ENCODE data around the gene SDR39U1.
A peak's percentile ranks its signal among the peaks of the same experiment; 100 is the strongest.
"Not testable (repeated sequence)": the region's sequence is repeated elsewhere in the genome, so short reads cannot be mapped to it uniquely, and the experiment has no call there.

The SDR39U1 gene, protein sequence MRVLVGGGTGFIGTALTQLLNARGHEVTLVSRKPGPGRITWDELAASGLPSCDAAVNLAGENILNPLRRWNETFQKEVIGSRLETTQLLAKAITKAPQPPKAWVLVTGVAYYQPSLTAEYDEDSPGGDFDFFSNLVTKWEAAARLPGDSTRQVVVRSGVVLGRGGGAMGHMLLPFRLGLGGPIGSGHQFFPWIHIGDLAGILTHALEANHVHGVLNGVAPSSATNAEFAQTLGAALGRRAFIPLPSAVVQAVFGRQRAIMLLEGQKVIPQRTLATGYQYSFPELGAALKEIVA

DNA sequence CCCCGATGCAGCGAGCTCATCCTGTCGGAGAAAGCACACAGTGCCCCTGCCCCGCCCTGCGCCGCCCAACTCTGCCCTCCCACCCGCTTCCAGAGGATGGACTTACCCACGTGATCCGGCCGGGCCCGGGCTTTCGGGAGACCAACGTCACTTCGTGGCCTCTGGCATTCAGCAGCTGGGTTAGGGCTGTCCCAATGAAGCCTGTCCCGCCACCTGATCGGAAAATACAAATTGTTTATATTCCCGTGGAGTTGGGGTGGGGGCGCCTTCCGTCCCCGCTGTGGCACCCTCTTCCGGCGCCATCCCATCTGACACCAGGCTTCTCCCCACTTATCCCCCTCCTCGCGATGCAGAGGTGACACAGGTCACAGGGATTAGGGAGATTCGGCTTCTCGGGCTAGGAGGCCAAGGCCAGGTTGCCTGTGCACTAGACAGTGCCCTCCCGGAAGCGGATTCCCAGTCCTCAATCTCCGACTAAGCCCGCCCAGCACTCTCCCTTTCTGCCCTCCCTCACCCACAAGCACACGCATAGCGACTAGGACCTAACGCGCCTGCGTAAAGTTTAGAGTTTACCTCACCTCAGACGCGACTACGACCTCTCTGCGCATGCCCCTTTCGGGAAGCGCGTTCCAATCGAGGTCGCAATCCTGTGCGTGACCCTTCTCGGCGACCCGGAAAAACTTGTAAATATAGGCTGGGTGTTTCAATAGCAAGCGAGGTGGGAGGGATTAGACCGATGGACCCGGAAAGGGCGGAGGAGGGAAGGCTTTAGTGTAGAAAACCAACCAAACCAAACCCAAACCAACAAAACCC, at the start of gene SDR39U1:
TSS of gene SDR39U1 (minus strand) at position 537 of the 813 bp plus-strand sequence. CDS start at position 530, 7 bp downstream.
- Mint-ChIP-seq H3K27me3 (no peaks in the 10 kb centered on the region), H3K4me3 (peak within 1 kb of the TSS; percentile 98), H3K36me3 (peaks cover 6% of the 10 kb centered on the region), H3K4me1 (ENCODE audit: low read depth) (peaks cover 50% of the 10 kb centered on the region), H3K27ac (peak within 1 kb of the TSS; percentile 99), H3K9me3 (ENCODE audit: low read depth) (no peaks in the 10 kb centered on the region)

DNA sequence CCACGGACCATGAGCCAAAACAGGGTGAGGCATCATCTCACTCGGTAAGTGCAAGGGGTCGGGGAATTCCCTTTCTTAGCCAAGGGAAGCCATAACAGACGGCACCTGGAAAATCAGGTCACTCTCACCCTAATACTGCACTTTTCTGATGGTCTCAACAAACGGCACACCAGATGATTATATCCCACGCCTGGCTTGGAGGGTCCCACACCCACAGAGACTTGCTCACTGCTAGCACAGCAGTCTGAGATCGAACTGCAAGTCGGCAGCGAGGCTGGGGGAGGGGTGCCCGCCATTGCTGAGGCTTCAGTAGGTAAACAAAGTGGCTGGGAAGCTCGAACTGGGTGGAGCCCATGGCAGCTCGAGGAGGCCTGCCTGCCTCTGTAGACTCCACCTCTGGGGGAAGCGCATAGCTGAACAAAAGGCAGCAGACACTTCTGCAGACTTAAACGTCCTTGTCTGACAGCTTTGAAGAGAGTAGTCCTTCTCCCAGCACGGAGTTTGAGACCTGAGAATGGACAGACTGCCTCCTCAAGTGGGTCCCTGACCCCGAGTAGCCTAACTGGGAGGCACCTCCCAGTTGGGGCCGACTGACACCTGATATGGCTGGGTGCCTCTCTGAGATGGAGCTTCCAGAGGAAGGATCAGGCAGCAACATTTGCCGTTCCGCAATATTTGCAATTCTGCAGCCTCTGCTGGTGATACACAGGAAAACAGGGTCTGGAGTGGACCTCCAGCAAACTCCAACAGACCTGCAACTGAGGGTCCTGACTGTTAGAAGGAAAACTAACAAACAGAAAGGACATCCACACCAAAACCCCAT, 49.2 kb upstream of the SDR39U1 start:
- not testable (repeated sequence) for H3K27ac Mint-ChIP-seq; H3K27me3 Mint-ChIP-seq; H3K4me3 Mint-ChIP-seq; H3K36me3 Mint-ChIP-seq; H3K4me1 Mint-ChIP-seq (ENCODE audit: low read depth); H3K9me3 Mint-ChIP-seq (ENCODE audit: low read depth)

DNA sequence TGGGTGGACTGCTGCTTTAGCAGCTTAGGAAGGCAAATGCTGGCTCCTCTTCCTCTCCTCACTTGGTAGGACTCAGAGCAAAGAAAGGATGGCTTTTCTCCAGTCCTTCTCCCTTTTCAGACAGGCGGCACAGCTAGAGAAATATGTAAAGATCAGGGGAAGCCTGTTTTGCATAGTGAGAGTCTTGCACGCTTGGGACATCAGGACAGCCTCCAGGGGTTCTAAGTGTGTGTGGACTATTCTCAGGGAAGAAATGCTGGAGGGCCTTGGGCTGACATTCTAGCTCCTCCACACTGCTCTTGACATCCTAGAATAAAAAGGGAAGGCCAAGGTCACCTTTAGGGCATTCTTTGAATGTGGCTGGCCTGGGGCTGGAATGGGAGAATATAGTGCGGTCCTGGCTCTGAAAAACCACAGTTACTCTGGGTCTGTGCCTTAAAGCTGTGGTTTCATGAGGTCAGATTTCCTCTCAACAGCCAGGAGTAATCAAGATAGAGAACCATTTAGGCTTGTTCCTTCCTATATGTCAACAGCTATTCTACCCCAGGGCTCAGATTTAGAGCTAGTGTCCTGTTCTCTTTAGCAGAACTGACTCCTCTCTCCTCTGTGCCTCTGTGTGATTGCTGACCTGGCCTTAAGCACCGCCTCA, 41.2 kb upstream of the SDR39U1 start:
- no peaks in the 10 kb centered on the region for H3K27me3 Mint-ChIP-seq

DNA sequence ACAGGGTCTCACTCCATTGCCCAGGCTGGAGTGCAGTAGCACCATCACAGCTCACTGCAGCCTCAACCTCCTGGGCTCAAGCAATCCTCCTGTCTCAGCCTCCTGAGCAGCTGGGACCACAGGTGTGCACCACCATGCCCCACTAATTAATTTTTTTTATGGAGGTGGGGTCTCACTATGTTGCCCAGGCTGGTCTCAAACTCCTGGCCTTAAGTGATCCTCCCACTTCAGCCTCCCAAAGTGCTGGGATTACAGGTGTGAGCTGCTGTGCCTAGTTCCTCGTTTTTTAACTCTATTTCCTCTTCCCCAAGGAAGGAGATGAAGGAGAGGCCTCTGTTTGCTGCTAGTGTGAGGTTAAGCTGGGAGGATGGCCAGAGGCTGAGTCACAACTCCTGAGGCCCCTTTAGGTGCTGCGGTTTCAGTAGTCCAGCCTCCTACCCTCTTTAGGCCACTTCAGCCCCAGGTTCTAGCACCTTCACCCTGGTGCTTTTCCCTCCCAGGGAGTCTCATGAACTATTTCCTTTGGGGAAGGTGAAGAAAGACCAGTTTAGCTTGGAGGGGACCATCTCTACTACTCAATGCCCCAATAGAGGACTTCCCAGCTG, 40.2 kb upstream of the SDR39U1 start:
- H3K27me3 Mint-ChIP-seq; H3K36me3 Mint-ChIP-seq; H3K9me3 Mint-ChIP-seq (ENCODE audit: low read depth); H3K4me3 Mint-ChIP-seq; H3K27ac Mint-ChIP-seq: not testable (repeated sequence)
- H3K4me1 Mint-ChIP-seq (ENCODE audit: low read depth), result peaks cover 24% of the 10 kb centered on the region

More for the DNA sequence above, 41.2 kb upstream of the SDR39U1 start:
- H3K4me1 Mint-ChIP-seq (ENCODE audit: low read depth), result peaks cover 24% of the 10 kb centered on the region
- no peaks in the 10 kb centered on the region for H3K36me3 Mint-ChIP-seq
- H3K27ac Mint-ChIP-seq, result peak overlapping the region; percentile 16
- H3K4me3 Mint-ChIP-seq, result peak overlapping the region; percentile 38
- H3K9me3 Mint-ChIP-seq (ENCODE audit: low read depth), result no peaks in the 10 kb centered on the region

DNA sequence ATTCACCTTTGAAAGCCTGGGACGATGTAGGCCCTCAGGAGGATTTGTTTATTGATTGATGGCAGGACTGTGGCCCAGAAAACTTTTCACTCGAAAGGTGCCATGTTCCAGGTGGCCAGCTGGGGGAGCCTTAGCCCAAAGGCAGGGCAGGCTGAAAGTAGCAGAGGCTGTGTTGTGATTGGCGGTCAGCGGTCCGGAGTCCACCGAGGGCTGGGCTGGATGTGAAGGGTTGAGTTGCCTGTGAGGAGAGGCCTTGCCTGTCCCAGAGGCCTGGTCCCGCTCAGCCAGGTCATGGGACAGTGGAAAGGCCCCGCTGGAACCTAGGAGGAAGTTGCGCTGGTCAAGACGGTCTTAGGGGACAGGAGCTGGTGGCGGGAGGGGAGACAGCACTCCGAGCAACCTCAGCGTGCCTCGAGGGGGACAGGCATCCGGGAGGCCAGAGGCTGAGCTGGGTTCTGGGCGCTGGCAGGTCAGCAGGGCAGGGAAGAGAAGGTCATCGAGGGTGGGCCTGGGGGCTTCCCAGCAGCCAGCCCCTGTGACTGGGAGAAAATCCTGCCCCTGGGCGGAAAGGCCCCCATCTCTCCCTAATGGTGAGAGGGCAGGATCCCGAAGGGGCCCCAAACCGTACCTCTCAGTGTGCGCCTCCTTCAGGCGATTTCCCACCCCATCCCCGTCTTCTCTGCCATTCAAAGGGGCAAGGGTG, 39.2 kb upstream of the SDR39U1 start:
- Mint-ChIP-seq H3K9me3 (ENCODE audit: low read depth) (no peaks in the 10 kb centered on the region), H3K27ac (no peak overlapping the region), H3K36me3 (peaks cover 3% of the 10 kb centered on the region), H3K4me1 (ENCODE audit: low read depth) (peaks cover 24% of the 10 kb centered on the region), H3K4me3 (no peak overlapping the region), H3K27me3 (no peaks in the 10 kb centered on the region)

DNA sequence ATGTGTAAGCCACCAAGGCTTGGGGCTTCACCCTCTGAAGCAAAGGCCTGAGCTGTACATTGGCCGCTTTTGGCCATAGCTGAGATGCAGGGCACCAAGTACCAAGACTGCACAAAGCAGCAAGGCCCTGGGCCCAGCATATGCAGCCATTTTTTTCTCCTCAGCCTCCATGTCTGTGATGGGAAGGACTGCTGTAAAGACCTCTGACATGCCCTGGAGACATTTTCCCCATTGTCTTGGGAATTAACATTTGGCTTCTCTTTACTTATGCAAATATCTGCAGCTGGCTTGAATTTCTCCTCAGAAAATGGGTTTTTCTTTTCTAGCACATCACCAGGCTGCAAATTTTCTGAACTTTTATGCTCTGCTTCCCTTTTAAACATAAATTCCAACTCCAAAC, 37.4 kb upstream of the SDR39U1 start:
- H3K27ac Mint-ChIP-seq; H3K9me3 Mint-ChIP-seq (ENCODE audit: low read depth): not testable (repeated sequence)

DNA sequence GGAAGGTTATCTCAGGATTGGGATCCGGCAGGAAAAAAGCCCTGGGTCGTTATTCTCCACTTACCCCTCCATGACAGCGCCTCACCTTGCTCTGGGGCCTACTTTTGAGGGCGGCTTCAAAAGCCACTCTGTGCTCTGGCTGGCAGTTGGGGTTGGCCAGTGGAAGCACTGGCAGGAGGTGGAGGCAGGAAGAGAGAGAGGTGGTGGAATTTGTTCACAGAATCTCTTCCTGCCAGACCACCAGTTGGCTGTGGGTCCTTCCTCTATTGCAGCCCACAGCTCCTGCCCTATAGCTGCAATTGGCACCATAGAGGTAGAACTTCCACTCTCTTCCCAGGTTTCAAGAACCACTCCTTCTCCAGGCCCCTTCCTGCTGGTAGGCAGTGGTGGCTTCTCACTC, 32.7 kb upstream of the SDR39U1 start:
- H3K27ac Mint-ChIP-seq, result no peak overlapping the region
- no peaks in the 10 kb centered on the region for H3K27me3 Mint-ChIP-seq
- H3K36me3 Mint-ChIP-seq, result peaks cover 11% of the 10 kb centered on the region
- H3K4me3 Mint-ChIP-seq, result no peak overlapping the region
- H3K9me3 Mint-ChIP-seq (ENCODE audit: low read depth), result no peaks in the 10 kb centered on the region
- no peaks in the 10 kb centered on the region for H3K4me1 Mint-ChIP-seq (ENCODE audit: low read depth)

More for the DNA sequence above, 37.4 kb upstream of the SDR39U1 start:
- not testable (repeated sequence) for H3K4me3 Mint-ChIP-seq, H3K36me3 Mint-ChIP-seq, H3K27me3 Mint-ChIP-seq
- H3K4me1 Mint-ChIP-seq (ENCODE audit: low read depth), result peaks cover 24% of the 10 kb centered on the region

DNA sequence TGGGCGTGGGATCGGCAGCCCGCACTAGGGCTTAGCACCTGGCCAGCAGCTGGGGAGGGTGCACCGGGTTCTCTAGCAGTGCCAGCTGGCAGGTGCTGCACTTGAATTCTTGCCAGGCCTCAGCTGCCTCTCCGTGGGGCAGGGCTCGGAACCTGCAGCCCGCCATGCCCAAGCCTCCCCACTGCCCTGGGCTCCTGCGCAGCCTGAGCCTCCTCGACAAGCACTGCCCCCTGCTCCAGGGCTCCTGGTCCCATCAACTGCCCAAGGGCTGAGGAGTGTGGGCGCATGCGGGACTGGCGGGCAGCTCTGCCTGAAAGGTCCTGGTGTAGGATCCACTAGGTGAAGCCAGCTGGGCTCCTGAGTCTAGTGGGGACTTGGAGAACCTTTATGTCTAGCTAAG, 30.6 kb upstream of the SDR39U1 start:
- Mint-ChIP-seq H3K9me3 (ENCODE audit: low read depth) (no peaks in the 10 kb centered on the region), H3K36me3 (peaks cover 11% of the 10 kb centered on the region), H3K4me1 (ENCODE audit: low read depth) (no peaks in the 10 kb centered on the region), H3K4me3 (no peak overlapping the region), H3K27ac (no peak overlapping the region), H3K27me3 (no peaks in the 10 kb centered on the region)

DNA sequence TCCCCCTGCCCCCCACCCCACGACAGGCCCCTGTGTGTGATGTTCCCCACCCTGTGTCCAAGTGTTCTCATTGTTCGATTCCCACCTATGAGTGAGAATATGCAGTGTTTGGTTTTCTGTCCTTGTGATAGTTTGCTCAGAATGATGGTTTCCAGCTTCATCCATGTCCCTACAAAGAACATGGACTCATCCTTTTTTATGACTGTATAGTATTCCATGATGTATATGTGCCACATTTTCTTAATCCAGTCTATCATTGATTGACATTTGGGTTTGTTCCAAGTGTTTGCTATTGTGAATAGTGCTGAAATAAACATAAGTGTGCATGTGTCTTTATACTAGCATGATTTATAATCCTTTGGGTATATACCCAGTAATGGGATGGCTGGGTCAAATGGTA, 27.9 kb upstream of the SDR39U1 start:
- peaks cover 11% of the 10 kb centered on the region for H3K4me1 Mint-ChIP-seq (ENCODE audit: low read depth)
- H3K9me3 Mint-ChIP-seq (ENCODE audit: low read depth); H3K27ac Mint-ChIP-seq; H3K27me3 Mint-ChIP-seq; H3K36me3 Mint-ChIP-seq; H3K4me3 Mint-ChIP-seq: not testable (repeated sequence)

DNA sequence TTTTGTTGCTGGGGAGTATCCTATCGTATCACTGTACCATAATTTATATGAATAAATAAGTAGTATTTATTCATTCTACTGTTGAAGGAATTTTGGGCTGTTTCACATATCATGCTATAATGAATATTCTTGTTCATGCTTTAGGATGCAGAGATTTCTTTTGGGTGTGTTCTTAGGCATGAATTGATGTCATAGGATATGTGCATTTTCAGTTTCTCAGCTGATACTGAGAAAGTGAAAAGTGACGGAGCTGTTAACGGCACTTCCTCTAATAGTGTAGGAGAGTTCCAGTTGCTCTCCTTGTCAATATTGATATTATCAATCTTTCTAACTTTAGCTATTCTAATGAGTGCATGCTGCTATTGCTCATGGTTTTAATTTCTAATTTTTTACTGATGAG, 23.2 kb upstream of the SDR39U1 start:
- Mint-ChIP-seq H3K9me3 (ENCODE audit: low read depth) (no peaks in the 10 kb centered on the region), H3K4me3 (no peak overlapping the region), H3K27me3 (no peaks in the 10 kb centered on the region), H3K4me1 (ENCODE audit: low read depth) (peaks cover 35% of the 10 kb centered on the region), H3K27ac (no peak overlapping the region), H3K36me3 (peaks cover 2% of the 10 kb centered on the region)

DNA sequence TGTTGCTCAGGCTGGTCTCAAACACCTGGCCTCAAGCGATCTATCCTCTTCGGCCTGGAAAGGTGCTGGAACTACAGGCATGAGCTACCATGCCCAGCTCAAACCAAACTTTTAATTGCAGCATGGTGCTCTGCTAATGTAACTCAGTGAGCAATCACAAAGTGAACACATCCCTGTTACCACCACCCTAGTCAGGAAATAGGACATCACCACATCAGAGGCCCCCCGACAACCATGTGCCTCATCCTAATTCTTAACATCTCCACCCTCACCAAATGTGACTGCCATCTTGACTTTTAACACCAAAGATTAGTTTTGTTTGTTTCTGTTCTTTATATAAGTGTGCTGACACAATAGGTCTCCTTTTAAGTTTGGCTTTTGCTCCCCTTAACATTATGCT, 22.8 kb upstream of the SDR39U1 start:
- Mint-ChIP-seq H3K4me1 (ENCODE audit: low read depth) (peaks cover 35% of the 10 kb centered on the region), H3K27ac (peak overlapping the region; percentile 24), H3K4me3 (peak overlapping the region; percentile 1), H3K9me3 (ENCODE audit: low read depth) (no peaks in the 10 kb centered on the region), H3K36me3 (peaks cover 2% of the 10 kb centered on the region), H3K27me3 (no peaks in the 10 kb centered on the region)

DNA sequence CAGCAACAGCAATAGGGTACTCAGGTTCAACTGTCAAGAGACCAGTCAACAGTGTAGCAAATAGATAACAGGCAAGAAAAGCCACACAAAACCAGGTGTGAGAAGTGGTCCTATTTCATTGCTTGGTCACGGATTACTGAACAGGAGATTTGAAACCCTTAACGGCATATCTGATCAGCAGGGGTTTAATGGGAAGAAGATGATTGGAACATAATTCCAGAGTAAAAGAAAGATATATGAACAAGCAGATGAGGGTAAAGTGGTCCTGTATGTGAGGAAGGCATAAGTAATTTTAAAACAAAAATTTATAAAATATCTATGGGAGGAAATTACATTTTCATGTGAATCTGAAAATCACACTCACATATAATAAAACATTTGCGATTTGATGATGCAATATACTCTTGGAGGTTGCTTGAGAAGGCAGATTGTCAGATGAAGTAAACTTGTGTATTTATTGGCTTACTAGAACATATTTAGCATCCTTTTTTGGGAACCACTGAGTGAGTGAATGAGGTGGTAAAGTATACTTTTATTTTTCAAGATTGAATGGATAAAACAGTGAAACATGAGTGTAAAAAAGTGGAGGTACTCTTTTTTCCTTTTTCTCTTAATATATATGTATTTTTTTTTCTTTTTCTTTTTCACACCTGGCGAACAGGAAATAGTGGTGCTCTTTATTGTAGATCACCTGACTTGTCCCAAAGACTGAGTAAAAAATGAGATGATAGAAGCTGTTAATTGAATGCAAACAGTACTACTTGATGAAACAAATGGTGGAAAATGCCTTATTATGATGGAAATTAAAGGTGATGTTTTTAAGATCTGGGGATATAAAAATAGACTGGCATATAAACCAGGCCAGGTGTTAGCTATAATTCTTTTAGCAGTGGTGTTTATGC, 21.6 kb upstream of the SDR39U1 start:
- H3K27me3 Mint-ChIP-seq, result no peaks in the 10 kb centered on the region
- no peaks in the 10 kb centered on the region for H3K9me3 Mint-ChIP-seq (ENCODE audit: low read depth)
- H3K27ac Mint-ChIP-seq, result peak overlapping the region; percentile 85
- peaks cover 2% of the 10 kb centered on the region for H3K36me3 Mint-ChIP-seq
- peak overlapping the region; percentile 6 for H3K4me3 Mint-ChIP-seq
- H3K4me1 Mint-ChIP-seq (ENCODE audit: low read depth), result peaks cover 35% of the 10 kb centered on the region

Measured in activated naive CD8-positive, alpha-beta T cell (primary cell).